Stomach (tissue), 4 donors: ENCODE data around the gene HEBP1.

Experiments used
- POLR2A ChIP-seq, 4 donors: fragments of 450-650 bp; IDR thresholded peaks; one replicate each; pipeline ENCODE4 v1.6.1; 2016; ENCODE audit warnings: antibody characterized with exemption in 4 of 4, control low read depth in 2 of 4, mild to moderate bottlenecking in 1 of 4, moderate library complexity in 1 of 4
- POLR2AphosphoS5 ChIP-seq, 3 donors: sonication (generic); formaldehyde crosslinking; IDR thresholded peaks; one replicate each; pipeline ENCODE4 v1.6.1; 2016; ENCODE audit warnings: antibody characterized with exemption in 3 of 3
- TF ChIP-seq, protein P1 (sequence below), 7 experiments: fragments of 450-650 bp in 4 of 7; fragments of 200-600 bp in 3 of 7; sonication (generic) in 3 of 7; IDR thresholded peaks; one replicate each; pipeline ENCODE4 v1.5.1; 2016 to 2019; ENCODE audit warnings: antibody characterized with exemption in 7 of 7, control low read depth in 2 of 7, mild to moderate bottlenecking in 1 of 7

- TF ChIP-seq POLR2AphosphoS5 (IDR thresholded peaks at IDR 0.05) (no peak), POLR2A (IDR thresholded peaks at IDR 0.05) (no peak)
- TF ChIP-seq, protein P1, sequence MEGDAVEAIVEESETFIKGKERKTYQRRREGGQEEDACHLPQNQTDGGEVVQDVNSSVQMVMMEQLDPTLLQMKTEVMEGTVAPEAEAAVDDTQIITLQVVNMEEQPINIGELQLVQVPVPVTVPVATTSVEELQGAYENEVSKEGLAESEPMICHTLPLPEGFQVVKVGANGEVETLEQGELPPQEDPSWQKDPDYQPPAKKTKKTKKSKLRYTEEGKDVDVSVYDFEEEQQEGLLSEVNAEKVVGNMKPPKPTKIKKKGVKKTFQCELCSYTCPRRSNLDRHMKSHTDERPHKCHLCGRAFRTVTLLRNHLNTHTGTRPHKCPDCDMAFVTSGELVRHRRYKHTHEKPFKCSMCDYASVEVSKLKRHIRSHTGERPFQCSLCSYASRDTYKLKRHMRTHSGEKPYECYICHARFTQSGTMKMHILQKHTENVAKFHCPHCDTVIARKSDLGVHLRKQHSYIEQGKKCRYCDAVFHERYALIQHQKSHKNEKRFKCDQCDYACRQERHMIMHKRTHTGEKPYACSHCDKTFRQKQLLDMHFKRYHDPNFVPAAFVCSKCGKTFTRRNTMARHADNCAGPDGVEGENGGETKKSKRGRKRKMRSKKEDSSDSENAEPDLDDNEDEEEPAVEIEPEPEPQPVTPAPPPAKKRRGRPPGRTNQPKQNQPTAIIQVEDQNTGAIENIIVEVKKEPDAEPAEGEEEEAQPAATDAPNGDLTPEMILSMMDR (IDR thresholded peaks at IDR 0.05): no peak
These were observed 505 bp upstream of the HEBP1 start for GRCh38 chr12:13000616-13000924.
